ENCODE measurements around the gene VRK2. TPM values are rescaled to one million over a fixed set of nuclear protein-coding genes. Genes with fewer than 3 reads are reported as not detected.
"Not testable (repeated sequence)": the region's sequence is repeated elsewhere in the genome, so short reads cannot be mapped to it uniquely, and the experiment has no call there.

Gene VRK2
- polyA plus RNA-seq, 4 donors: 18.4 to 25.3 (median 24.0) TPM

GRCh38 chr2:58052978-58053377 is 6.4 kb downstream of the VRK2 start:
- DNase-seq (ENCODE audit: low read depth in 4 of 4, low spot score in 3 of 4): no peak

GRCh38 chr2:58054264-58054663 is 7.7 kb downstream of the VRK2 start:
- no peak for DNase-seq (ENCODE audit: low read depth in 4 of 4, low spot score in 3 of 4)

- DNase-seq (ENCODE audit: low read depth in 4 of 4, low spot score in 3 of 4): no peak
Observed at GRCh38 chr2:58055033-58055786, 8.6 kb downstream of the VRK2 start.

- no peak for DNase-seq (ENCODE audit: low read depth in 4 of 4, low spot score in 3 of 4)
Observed at GRCh38 chr2:58056192-58056916, 9.7 kb downstream of the VRK2 start.

GRCh38 chr2:58057707-58058530 is 11.3 kb downstream of the VRK2 start:
- DNase-seq (ENCODE audit: low read depth in 4 of 4, low spot score in 3 of 4): no peak

GRCh38 chr2:58063641-58064040 is 17.0 kb downstream of the VRK2 start:
- DNase-seq (ENCODE audit: low read depth in 4 of 4, low spot score in 3 of 4): no peak

GRCh38 chr2:58064086-58064485 is 17.5 kb downstream of the VRK2 start:
- no peak for DNase-seq (ENCODE audit: low read depth in 4 of 4, low spot score in 3 of 4)

- DNase-seq (ENCODE audit: low read depth in 4 of 4, low spot score in 3 of 4): no peak
Observed at GRCh38 chr2:58065248-58065647, 18.6 kb downstream of the VRK2 start.

GRCh38 chr2:58067001-58067400 is 20.4 kb downstream of the VRK2 start:
- DNase-seq (ENCODE audit: low read depth in 4 of 4, low spot score in 3 of 4): no peak

- no peak for DNase-seq (ENCODE audit: low read depth in 4 of 4, low spot score in 3 of 4)
Observed at GRCh38 chr2:58070765-58071164, 24.2 kb downstream of the VRK2 start.

- DNase-seq (ENCODE audit: low read depth in 4 of 4, low spot score in 3 of 4): no peak
Observed at GRCh38 chr2:58072102-58072501, 25.5 kb downstream of the VRK2 start.

GRCh38 chr2:58073008-58073407 is 26.4 kb downstream of the VRK2 start:
- DNase-seq (ENCODE audit: low read depth in 4 of 4, low spot score in 3 of 4): no peak

GRCh38 chr2:58073751-58074150 is 27.1 kb downstream of the VRK2 start:
- DNase-seq (ENCODE audit: low read depth in 4 of 4, low spot score in 3 of 4): no peak

- no peak for DNase-seq (ENCODE audit: low read depth in 4 of 4, low spot score in 3 of 4)
Observed at GRCh38 chr2:58081000-58081399, 34.4 kb downstream of the VRK2 start.

- DNase-seq (ENCODE audit: low read depth in 4 of 4, low spot score in 3 of 4): no peak
Observed at GRCh38 chr2:58089081-58089480, 42.5 kb downstream of the VRK2 start.

- not testable (repeated sequence) for DNase-seq (ENCODE audit: low read depth in 4 of 4, low spot score in 3 of 4)
Observed at GRCh38 chr2:58092772-58093171, 46.2 kb downstream of the VRK2 start.

- no peak for DNase-seq (ENCODE audit: low read depth in 4 of 4, low spot score in 3 of 4)
Observed at GRCh38 chr2:58097025-58097424, 50.4 kb downstream of the VRK2 start.

GRCh38 chr2:58098254-58099095 is 51.9 kb downstream of the VRK2 start:
- DNase-seq (ENCODE audit: low read depth in 4 of 4, low spot score in 3 of 4): no peak

GRCh38 chr2:58099096-58099769 is 52.6 kb downstream of the VRK2 start:
- no peak for DNase-seq (ENCODE audit: low read depth in 4 of 4, low spot score in 3 of 4)

GRCh38 chr2:58101500-58101899 is 54.9 kb downstream of the VRK2 start:
- no peak for DNase-seq (ENCODE audit: low read depth in 4 of 4, low spot score in 3 of 4)

Data from right renal pelvis (tissue), 4 donors.